Measurements from ENCODE around the gene KCNA5. TPM values are rescaled to one million over a fixed set of nuclear protein-coding genes. Genes with fewer than 3 reads are reported as not detected.

The KCNA5 gene
- not detected in 2 replicates for total RNA-seq

DNA sequence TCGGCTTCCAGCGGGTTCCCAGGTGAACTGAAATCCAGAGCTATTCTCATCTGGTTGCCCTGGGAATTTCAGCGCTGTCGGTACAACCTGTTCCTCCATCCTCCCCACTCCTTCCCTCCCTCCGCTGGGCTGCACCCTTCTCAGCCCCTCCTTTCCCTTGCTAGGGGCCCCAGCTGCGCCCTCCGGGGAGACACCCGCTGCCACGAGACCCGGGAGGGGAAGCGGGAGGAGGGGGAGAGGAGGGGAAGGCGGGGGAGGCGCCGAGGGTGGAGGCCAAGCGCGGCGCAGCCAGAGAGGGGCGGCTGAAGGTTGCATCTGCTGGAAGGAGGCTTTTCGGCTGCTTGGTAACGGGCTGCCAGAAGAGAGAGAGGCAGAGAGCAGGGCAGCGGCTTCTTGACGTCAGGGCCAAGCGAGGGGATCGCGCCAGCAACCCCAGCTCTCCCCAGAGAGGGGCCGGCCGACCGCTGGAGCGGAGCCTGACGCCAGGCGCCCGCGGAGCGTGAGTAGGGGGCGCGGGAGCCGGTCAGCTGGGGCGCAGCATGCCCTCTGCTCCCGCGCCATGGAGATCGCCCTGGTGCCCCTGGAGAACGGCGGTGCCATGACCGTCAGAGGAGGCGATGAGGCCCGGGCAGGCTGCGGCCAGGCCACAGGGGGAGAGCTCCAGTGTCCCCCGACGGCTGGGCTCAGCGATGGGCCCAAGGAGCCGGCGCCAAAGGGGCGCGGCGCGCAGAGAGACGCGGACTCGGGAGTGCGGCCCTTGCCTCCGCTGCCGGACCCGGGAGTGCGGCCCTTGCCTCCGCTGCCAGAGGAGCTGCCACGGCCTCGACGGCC lies at the start of gene KCNA5:
KCNA5 (plus strand) TSS at position 291 of the 831 bp plus-strand sequence; CDS start at position 560, 269 bp downstream.

Other genes starting within 250 kb of the KCNA5 start
- gene KCNA1, start 134.0 kb upstream of the KCNA5 start, total RNA-seq = under 0.01 and 0.29 TPM in 2 replicates

All from cardiac ventricle fibroblast (primary cell).